HUES64 (cell line): ENCODE measurements around the gene HAPLN2.

ENCODE experiments used
- H3K27ac ChIP-seq: 2 replicates; pipeline ENCODE4 v1.7.0; 2013; ENCODE audit warnings: low read depth, low read length, inconsistent platforms
- H3K27me3 ChIP-seq: 2 replicates; pipeline ENCODE4 v1.6.1; 2013; ENCODE audit warnings: mild to moderate bottlenecking, low read length; ENCODE audit not compliant: insufficient read depth
- H3K36me3 ChIP-seq: 2 replicates; pipeline ENCODE4 v1.6.1; 2013; ENCODE audit warnings: mild to moderate bottlenecking, low read length; ENCODE audit not compliant: insufficient read depth
- H3K4me1 ChIP-seq: 2 replicates; pipeline ENCODE4 v1.6.1; 2013; ENCODE audit warnings: mild to moderate bottlenecking, low read length, moderate library complexity; ENCODE audit not compliant: insufficient read depth
- H3K4me3 ChIP-seq: 2 replicates; pipeline ENCODE4 v1.5.1; 2013; ENCODE audit warnings: mild to moderate bottlenecking, low read length, moderate library complexity
- H3K9ac ChIP-seq: 2 replicates; pipeline ENCODE4 v1.6.1; 2013; ENCODE audit warnings: mild to moderate bottlenecking, low read depth, low read length
- H3K9me3 ChIP-seq: 2 replicates; pipeline ENCODE4 v1.6.1; 2013; ENCODE audit warnings: low read depth, low read length; ENCODE audit not compliant: insufficient read depth
- WGBS: fragments of 150-250, 120-280 bp; methylation state at CpG from one replicate; pipeline ENCODE4 v1.1.7; 2013; ENCODE audit warnings: missing lambda C conversion rate; 5-methylcytosine and 5-hydroxymethylcytosine counted together

The HAPLN2 gene

DNA sequence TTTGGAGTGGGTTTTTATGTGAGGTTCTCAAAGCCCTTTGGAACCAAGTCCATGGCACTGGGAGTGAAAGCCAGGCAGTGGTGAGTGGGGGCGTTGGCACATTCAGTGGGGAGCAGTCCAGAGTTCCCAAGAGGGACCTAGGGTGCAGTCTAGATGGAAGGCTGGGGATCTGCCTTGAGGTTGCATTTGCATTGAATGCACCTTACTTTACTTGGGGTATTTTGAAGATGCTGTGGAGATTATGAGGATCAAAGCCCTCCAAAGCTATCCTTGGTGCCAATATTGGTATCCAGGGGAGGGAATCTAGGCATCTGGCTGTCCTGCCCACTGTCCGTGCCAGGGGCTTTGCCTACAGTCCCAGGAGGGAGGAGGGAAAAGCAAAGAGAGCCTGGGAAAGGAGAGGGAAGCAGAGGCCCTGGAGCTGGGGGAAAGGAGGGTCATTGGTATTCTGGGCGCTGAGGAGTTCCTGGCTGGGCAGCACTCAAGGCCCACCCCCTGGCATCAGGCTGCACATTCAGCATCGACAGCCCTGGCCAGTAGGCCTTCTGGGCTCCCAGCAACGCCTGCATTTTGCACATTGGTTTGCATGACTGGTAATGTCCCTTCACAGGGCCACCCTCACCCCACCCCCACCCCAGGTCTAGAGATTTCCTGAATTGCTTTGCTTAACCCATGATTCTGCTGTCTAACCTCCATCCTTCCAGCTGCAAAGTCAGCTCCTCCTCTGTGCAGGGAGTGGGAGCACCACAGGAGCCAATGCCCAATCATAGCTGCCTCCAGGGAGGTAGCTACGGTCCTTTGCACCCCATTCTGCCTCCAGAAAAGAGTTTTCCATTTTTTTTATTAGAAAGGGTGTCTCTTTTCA, 21.9 kb downstream of the HAPLN2 start:
- H3K4me1 ChIP-seq, result peaks cover 12% of the 10 kb centered on the region; the same call in 1 of the 2 replicates
- no peaks in the 10 kb centered on the region for H3K36me3 ChIP-seq
- H3K9ac ChIP-seq, result no peak overlapping the region
- peaks cover 90% of the 10 kb centered on the region for H3K27me3 ChIP-seq
- WGBS, result 48% methylated on average over 6 of the region's 6 CpGs
- H3K4me3 ChIP-seq, result peak overlapping the region; percentile 61
- H3K9me3 ChIP-seq, result no peaks in the 10 kb centered on the region
- H3K27ac ChIP-seq, result no peak overlapping the region

- peaks cover 91% of the 10 kb centered on the region for H3K27me3 ChIP-seq
- H3K9ac ChIP-seq, result no peak within 1 kb of the TSS
- peak within 1 kb of the TSS; percentile 61 for H3K4me3 ChIP-seq
- no peak within 1 kb of the TSS for H3K27ac ChIP-seq
- no peaks in the 10 kb centered on the region for H3K36me3 ChIP-seq
- under 1% methylated on average over 44 of the region's 46 CpGs for WGBS
- peaks cover 12% of the 10 kb centered on the region; the same call in 1 of the 2 replicates for H3K4me1 ChIP-seq
- no peaks in the 10 kb centered on the region for H3K9me3 ChIP-seq
Observed at GRCh38 chr1:156641761-156642264, 22.6 kb downstream of the HAPLN2 start, which contains the start of gene BCAN. Gene BCAN (plus strand): TSS chr1:156642117. CDS start chr1:156646055, 3,938 bp downstream.

DNA sequence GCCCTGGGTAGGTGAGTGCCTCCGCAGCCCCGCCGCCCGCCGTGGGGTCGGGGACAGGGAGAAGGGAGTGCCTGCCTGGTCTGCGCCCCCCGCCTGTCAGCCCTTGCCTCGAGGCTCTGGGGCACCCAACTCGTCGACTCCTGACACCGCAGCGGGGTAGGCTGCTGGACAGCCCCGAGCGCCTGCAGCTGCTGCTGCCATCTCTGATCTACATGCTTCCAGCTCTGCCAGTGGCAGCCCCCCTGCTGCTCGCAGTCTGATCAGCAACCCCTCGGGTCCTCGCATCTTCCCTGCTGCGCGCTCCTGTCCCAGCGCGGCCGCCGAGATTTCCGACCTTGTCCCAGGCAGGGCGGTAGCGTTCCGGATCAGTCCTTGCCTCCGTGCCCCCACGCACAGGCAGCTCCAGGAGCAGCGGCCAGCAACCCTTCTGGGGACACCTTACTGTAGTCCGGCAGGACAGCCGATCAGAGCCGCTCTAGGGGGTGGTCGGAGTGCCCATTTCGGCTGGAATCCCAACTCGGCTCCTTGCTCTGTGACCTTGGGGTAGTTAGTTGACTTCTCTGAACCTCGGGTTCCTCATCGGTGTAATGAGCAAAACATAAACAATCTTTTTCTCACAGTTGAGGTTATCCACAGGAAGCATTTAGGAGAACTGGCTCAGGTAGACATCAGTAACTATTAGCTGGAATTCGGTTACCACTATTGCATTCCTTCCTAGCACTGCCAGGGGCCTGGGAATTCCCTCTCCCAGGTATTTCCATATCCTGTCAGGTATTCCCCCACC, 23.2 kb downstream of the HAPLN2 start:
- Histone ChIP-seq H3K9ac (no peak overlapping the region), H3K9me3 (no peaks in the 10 kb centered on the region), H3K36me3 (no peaks in the 10 kb centered on the region), H3K4me1 (peaks cover 12% of the 10 kb centered on the region; the same call in 1 of the 2 replicates), H3K27me3 (peaks cover 91% of the 10 kb centered on the region), H3K27ac (no peak overlapping the region), H3K4me3 (peak overlapping the region; percentile 61)
- WGBS, result 6% methylated on average over 40 of the region's 40 CpGs

GRCh38 chr1:156643049-156643777, 24.0 kb downstream of the HAPLN2 start:
- Histone ChIP-seq H3K4me3 (no peak overlapping the region), H3K9me3 (no peaks in the 10 kb centered on the region), H3K9ac (no peak overlapping the region), H3K27ac (no peak overlapping the region), H3K4me1 (peaks cover 12% of the 10 kb centered on the region; the same call in 1 of the 2 replicates), H3K27me3 (peaks cover 91% of the 10 kb centered on the region), H3K36me3 (no peaks in the 10 kb centered on the region)
- 59% methylated on average over 3 of the region's 7 CpGs for WGBS

DNA sequence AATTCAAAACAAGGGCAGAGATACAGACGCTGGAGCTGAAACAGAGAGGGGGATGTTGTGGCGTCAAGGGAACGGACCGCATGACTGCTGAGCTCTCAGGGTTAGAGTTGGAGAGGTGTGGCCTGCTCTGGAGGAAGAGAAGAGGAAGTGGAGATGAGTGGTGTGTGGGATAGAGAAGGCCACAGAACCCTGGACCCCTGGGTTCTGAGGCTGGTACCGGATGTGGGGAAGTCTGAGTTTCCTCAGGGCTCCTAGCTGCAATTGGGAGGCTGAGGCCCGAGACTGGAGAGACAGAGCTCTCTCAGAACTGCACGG, 24.5 kb downstream of the HAPLN2 start:
- H3K4me3 ChIP-seq, result no peak overlapping the region
- H3K4me1 ChIP-seq, result peaks cover 12% of the 10 kb centered on the region; the same call in 1 of the 2 replicates
- WGBS, result 85% methylated on average over 7 of the region's 7 CpGs
- no peak overlapping the region for H3K27ac ChIP-seq
- no peak overlapping the region for H3K9ac ChIP-seq
- H3K36me3 ChIP-seq, result no peaks in the 10 kb centered on the region
- no peaks in the 10 kb centered on the region for H3K9me3 ChIP-seq
- peaks cover 91% of the 10 kb centered on the region for H3K27me3 ChIP-seq

GRCh38 chr1:156644146-156644545, 24.9 kb downstream of the HAPLN2 start:
- Histone ChIP-seq H3K9me3 (no peaks in the 10 kb centered on the region), H3K27ac (no peak overlapping the region), H3K27me3 (peaks cover 87% of the 10 kb centered on the region), H3K36me3 (no peaks in the 10 kb centered on the region), H3K4me1 (peaks cover 12% of the 10 kb centered on the region; the same call in 1 of the 2 replicates), H3K9ac (no peak overlapping the region), H3K4me3 (no peak overlapping the region)
- 92% methylated on average over 3 of the region's 3 CpGs for whole genome bisulfite sequencing

DNA sequence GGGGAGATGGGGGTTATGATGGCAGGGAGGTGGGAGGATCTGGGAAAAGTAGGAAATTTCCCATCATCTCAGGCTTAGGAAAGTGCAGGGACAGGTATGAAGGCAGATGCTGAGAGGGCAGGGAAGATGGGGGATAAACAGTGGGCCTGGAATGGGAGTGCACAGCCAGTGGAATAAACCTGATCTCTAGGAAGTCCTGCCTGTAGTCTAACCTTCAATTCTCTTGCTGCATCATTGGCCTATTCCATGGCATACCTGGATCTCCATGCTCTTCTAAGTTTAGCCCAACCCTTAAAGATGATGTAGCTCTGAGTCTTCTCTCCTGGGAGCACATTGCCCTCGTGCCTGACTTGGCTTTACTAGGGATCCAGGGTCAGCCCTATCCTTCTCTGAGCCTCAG, 25.4 kb downstream of the HAPLN2 start:
- 75% methylated on average over 1 of the region's 1 CpG for WGBS
- H3K4me3 ChIP-seq, result no peak overlapping the region
- H3K9ac ChIP-seq, result no peak overlapping the region
- no peak overlapping the region for H3K27ac ChIP-seq
- H3K9me3 ChIP-seq, result no peaks in the 10 kb centered on the region
- H3K27me3 ChIP-seq, result peaks cover 86% of the 10 kb centered on the region
- H3K4me1 ChIP-seq, result peaks cover 12% of the 10 kb centered on the region; the same call in 1 of the 2 replicates
- no peaks in the 10 kb centered on the region for H3K36me3 ChIP-seq

DNA sequence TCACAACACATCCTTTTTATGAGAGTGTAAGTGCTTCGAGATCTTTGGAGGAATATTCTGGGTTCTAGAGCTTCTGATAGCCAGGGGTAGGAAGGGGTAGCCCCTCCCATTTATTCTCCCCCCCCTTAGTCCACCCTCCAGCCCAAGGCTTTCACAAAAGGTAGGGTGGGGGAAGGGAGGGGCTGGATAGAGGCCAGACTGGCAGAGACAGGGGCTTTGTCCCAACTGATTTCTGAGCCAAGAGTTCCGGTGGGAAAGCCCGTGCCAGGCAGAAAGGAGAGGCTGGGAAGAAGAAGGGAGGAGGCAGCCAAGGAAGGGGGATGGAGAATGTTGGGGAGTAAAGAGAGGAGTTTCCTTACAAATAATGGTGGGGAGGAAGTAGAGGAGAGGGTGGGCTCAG, 25.8 kb downstream of the HAPLN2 start:
- H3K36me3 ChIP-seq, result no peaks in the 10 kb centered on the region
- peaks cover 86% of the 10 kb centered on the region for H3K27me3 ChIP-seq
- no peak overlapping the region for H3K4me3 ChIP-seq
- H3K27ac ChIP-seq, result no peak overlapping the region
- H3K4me1 ChIP-seq, result peaks cover 12% of the 10 kb centered on the region; the same call in 1 of the 2 replicates
- no peak overlapping the region for H3K9ac ChIP-seq
- WGBS, result 76% methylated on average over 2 of the region's 3 CpGs
- H3K9me3 ChIP-seq, result no peaks in the 10 kb centered on the region

DNA sequence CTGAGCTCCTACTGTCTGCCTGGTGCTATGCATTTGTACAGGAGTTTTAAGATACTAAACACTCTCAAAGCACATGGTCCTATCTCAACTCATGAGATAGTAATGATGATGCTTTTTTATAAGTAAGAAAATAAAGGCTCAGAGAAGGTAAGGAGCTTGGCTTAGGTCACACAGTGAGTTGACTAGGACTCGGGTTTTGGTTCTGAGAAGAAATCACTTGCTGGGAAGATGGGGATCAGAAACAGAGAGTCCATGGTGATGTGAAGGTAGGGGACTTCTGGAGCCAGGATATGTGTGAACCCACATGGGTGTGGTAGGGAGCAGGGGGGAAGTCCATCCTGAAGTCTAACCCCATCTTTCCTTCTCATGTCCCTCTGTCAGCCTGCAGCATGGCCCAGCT, 26.5 kb downstream of the HAPLN2 start:
- H3K4me1 ChIP-seq, result peaks cover 12% of the 10 kb centered on the region; the same call in 1 of the 2 replicates
- H3K9me3 ChIP-seq, result no peaks in the 10 kb centered on the region
- H3K27ac ChIP-seq, result no peak overlapping the region
- H3K4me3 ChIP-seq, result no peak overlapping the region
- no peaks in the 10 kb centered on the region for H3K36me3 ChIP-seq
- 89% methylated on average over 1 of the region's 1 CpG for WGBS
- H3K27me3 ChIP-seq, result peaks cover 86% of the 10 kb centered on the region
- H3K9ac ChIP-seq, result no peak overlapping the region

DNA sequence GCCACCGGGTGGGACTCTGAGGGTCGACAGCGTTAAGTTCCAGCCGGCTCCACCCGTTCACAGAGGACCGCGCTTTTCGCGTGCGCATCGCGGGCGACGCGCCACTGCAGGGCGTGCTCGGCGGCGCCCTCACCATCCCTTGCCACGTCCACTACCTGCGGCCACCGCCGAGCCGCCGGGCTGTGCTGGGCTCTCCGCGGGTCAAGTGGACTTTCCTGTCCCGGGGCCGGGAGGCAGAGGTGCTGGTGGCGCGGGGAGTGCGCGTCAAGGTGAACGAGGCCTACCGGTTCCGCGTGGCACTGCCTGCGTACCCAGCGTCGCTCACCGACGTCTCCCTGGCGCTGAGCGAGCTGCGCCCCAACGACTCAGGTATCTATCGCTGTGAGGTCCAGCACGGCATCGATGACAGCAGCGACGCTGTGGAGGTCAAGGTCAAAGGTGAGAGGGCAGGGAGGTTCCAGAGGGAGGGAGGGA, 27.6 kb downstream of the HAPLN2 start:
- H3K4me3 ChIP-seq, result no peak overlapping the region
- no peaks in the 10 kb centered on the region for H3K36me3 ChIP-seq
- H3K27ac ChIP-seq, result no peak overlapping the region
- H3K4me1 ChIP-seq, result peaks cover 5% of the 10 kb centered on the region; the same call in 1 of the 2 replicates
- H3K27me3 ChIP-seq, result peaks cover 86% of the 10 kb centered on the region
- no peaks in the 10 kb centered on the region for H3K9me3 ChIP-seq
- WGBS, result 91% methylated on average over 51 of the region's 51 CpGs
- no peak overlapping the region for H3K9ac ChIP-seq
